Measurements from ENCODE around the gene NOP53. TPM values are rescaled to one million over a fixed set of nuclear protein-coding genes. Genes with fewer than 3 reads are reported as not detected.

The NOP53 gene
- total RNA-seq, 2 donors from 2014 or later: 143 to 243 TPM

- H3K9me3 ChIP-seq: no peaks in the 10 kb centered on the region
- no peak for DNase-seq (ENCODE audit: low spot score)
- H3K4me3 ChIP-seq: no peak overlapping the region
- H3K27ac ChIP-seq: no peak overlapping the region
- H3K4me1 ChIP-seq: peaks cover 0 to 20% of the 10 kb centered on the region in 2 donors
- TF ChIP-seq CTCF (IDR thresholded peaks at IDR 0.05): no peak
- H3K27me3 ChIP-seq: no peaks in the 10 kb centered on the region
- H3K36me3 ChIP-seq: peaks cover 71% of the 10 kb centered on the region
Measured at GRCh38 chr19:47749326-47749725, 4.0 kb downstream of the NOP53 start.

- no peak for TF ChIP-seq CTCF (IDR thresholded peaks at IDR 0.05)
- no peak overlapping the region for H3K4me3 ChIP-seq
- DNase-seq (ENCODE audit: low spot score): no peak
- no peaks in the 10 kb centered on the region for H3K27me3 ChIP-seq
- H3K36me3 ChIP-seq: peaks cover 85% of the 10 kb centered on the region
- peaks cover 0 to 12% of the 10 kb centered on the region in 2 donors for H3K4me1 ChIP-seq
- no peak overlapping the region for H3K27ac ChIP-seq
- no peaks in the 10 kb centered on the region for H3K9me3 ChIP-seq
Measured at GRCh38 chr19:47750752-47751151, 5.4 kb downstream of the NOP53 start.

- DNase-seq (ENCODE audit: low spot score): no peak
- H3K9me3 ChIP-seq: no peaks in the 10 kb centered on the region
- H3K36me3 ChIP-seq: peaks cover 98% of the 10 kb centered on the region
- no peak overlapping the region for H3K4me3 ChIP-seq
- no peak for TF ChIP-seq CTCF (IDR thresholded peaks at IDR 0.05)
- H3K27me3 ChIP-seq: no peaks in the 10 kb centered on the region
- H3K4me1 ChIP-seq: peaks cover 0 to 6% of the 10 kb centered on the region in 2 donors
- H3K27ac ChIP-seq: no peak overlapping the region
Measured at GRCh38 chr19:47752440-47753211, 7.3 kb downstream of the NOP53 start.

- Histone ChIP-seq H3K4me3 (no peak overlapping the region), H3K4me1 (peaks cover 0 to 6% of the 10 kb centered on the region in 2 donors), H3K36me3 (peaks cover 97% of the 10 kb centered on the region), H3K9me3 (no peaks in the 10 kb centered on the region), H3K27me3 (no peaks in the 10 kb centered on the region), H3K27ac (no peak overlapping the region)
- no peak for DNase-seq (ENCODE audit: low spot score)
- TF ChIP-seq CTCF (IDR thresholded peaks at IDR 0.05): no peak
Measured at GRCh38 chr19:47754206-47755064, 9.1 kb downstream of the NOP53 start.

- no peaks in the 10 kb centered on the region for H3K27me3 ChIP-seq
- H3K9me3 ChIP-seq: no peaks in the 10 kb centered on the region
- no peak for DNase-seq (ENCODE audit: low spot score)
- H3K36me3 ChIP-seq: peaks cover 89% of the 10 kb centered on the region
- H3K4me1 ChIP-seq: peaks cover 0 to 6% of the 10 kb centered on the region in 2 donors
- no peak overlapping the region for H3K4me3 ChIP-seq
- H3K27ac ChIP-seq: no peak overlapping the region
- no peak for TF ChIP-seq CTCF (IDR thresholded peaks at IDR 0.05)
Measured at GRCh38 chr19:47755065-47755761, 9.9 kb downstream of the NOP53 start.
